ES-I3 (cell line): ENCODE measurements around the gene CCR7.

Experiments
- H3K36me3 ChIP-seq: 2 replicates; pipeline ENCODE4 v1.6.1; 2013; ENCODE audit warnings: mild to moderate bottlenecking, low read length, control low read depth, moderate library complexity; ENCODE audit not compliant: insufficient read depth
- H3K4me1 ChIP-seq: 2 replicates; pipeline ENCODE4 v1.6.1; 2013; ENCODE audit warnings: mild to moderate bottlenecking, control low read depth, low read length; ENCODE audit not compliant: insufficient read depth
- H3K9ac ChIP-seq: 2 replicates; pipeline ENCODE4 v1.6.1; 2013; ENCODE audit warnings: low read depth, mild to moderate bottlenecking, low read length, moderate library complexity
- H3K9me3 ChIP-seq: 2 replicates; pipeline ENCODE4 v1.6.1; 2013; ENCODE audit warnings: mild to moderate bottlenecking, low read length, moderate library complexity; ENCODE audit not compliant: control insufficient read depth, insufficient read depth

Gene CCR7

GRCh38 chr17:40561871-40562611 lies 3.2 kb downstream of the CCR7 start:
- Histone ChIP-seq H3K36me3 (no peaks in the 10 kb centered on the region), H3K4me1 (peaks cover 13% of the 10 kb centered on the region; the same call in 1 of the 2 replicates), H3K9ac (no peak overlapping the region), H3K9me3 (no peaks in the 10 kb centered on the region)

GRCh38 chr17:40561294-40561870 lies 3.9 kb downstream of the CCR7 start:
- Histone ChIP-seq H3K9me3 (no peaks in the 10 kb centered on the region), H3K36me3 (no peaks in the 10 kb centered on the region), H3K9ac (no peak overlapping the region), H3K4me1 (peaks cover 16% of the 10 kb centered on the region; the same call in 1 of the 2 replicates)

GRCh38 chr17:40560592-40561293 lies 4.5 kb downstream of the CCR7 start:
- Histone ChIP-seq H3K4me1 (peaks cover 16% of the 10 kb centered on the region; the same call in 1 of the 2 replicates), H3K9me3 (no peaks in the 10 kb centered on the region), H3K9ac (no peak overlapping the region), H3K36me3 (no peaks in the 10 kb centered on the region)

- H3K36me3 ChIP-seq: no peaks in the 10 kb centered on the region
- peaks cover 14% of the 10 kb centered on the region; the same call in 1 of the 2 replicates for H3K4me1 ChIP-seq
- H3K9ac ChIP-seq: no peak overlapping the region
These were observed 5.2 kb downstream of the CCR7 start for GRCh38 chr17:40559954-40560591.

GRCh38 chr17:40559564-40559916 lies 5.7 kb downstream of the CCR7 start:
- Histone ChIP-seq H3K4me1 (peaks cover 9% of the 10 kb centered on the region; the same call in 1 of the 2 replicates), H3K36me3 (no peaks in the 10 kb centered on the region), H3K9ac (no peak overlapping the region), H3K9me3 (no peaks in the 10 kb centered on the region)

More at GRCh38 chr17:40559954-40560591, 5.2 kb downstream of the CCR7 start:
- H3K9me3 ChIP-seq: no peaks in the 10 kb centered on the region

GRCh38 chr17:40558890-40559563 lies 6.2 kb downstream of the CCR7 start:
- H3K9me3 ChIP-seq: no peaks in the 10 kb centered on the region
- no peaks in the 10 kb centered on the region for H3K36me3 ChIP-seq
- peaks cover 6% of the 10 kb centered on the region; the same call in 1 of the 2 replicates for H3K4me1 ChIP-seq
- H3K9ac ChIP-seq: no peak overlapping the region

- Histone ChIP-seq H3K4me1 (peaks cover 13% of the 10 kb centered on the region; the same call in 1 of the 2 replicates), H3K9ac (no peak overlapping the region), H3K9me3 (no peaks in the 10 kb centered on the region), H3K36me3 (no peaks in the 10 kb centered on the region)
These were observed 6.9 kb downstream of the CCR7 start for GRCh38 chr17:40558300-40558889.

- Histone ChIP-seq H3K36me3 (no peaks in the 10 kb centered on the region), H3K9me3 (no peaks in the 10 kb centered on the region), H3K9ac (no peak overlapping the region), H3K4me1 (peaks cover 14% of the 10 kb centered on the region; the same call in 1 of the 2 replicates)
These were observed 7.6 kb downstream of the CCR7 start for GRCh38 chr17:40557531-40558299.

GRCh38 chr17:40556884-40557414 lies 8.3 kb downstream of the CCR7 start:
- no peak overlapping the region for H3K9ac ChIP-seq
- H3K9me3 ChIP-seq: no peaks in the 10 kb centered on the region
- peaks cover 14% of the 10 kb centered on the region; the same call in 1 of the 2 replicates for H3K4me1 ChIP-seq
- H3K36me3 ChIP-seq: no peaks in the 10 kb centered on the region

- no peaks in the 10 kb centered on the region for H3K9me3 ChIP-seq
- H3K9ac ChIP-seq: no peak overlapping the region
- H3K4me1 ChIP-seq: peaks cover 14% of the 10 kb centered on the region; the same call in 1 of the 2 replicates
- H3K36me3 ChIP-seq: no peaks in the 10 kb centered on the region
These were observed 9.0 kb downstream of the CCR7 start for GRCh38 chr17:40556198-40556661.

- H3K9ac ChIP-seq: no peak overlapping the region
- H3K36me3 ChIP-seq: no peaks in the 10 kb centered on the region
- H3K9me3 ChIP-seq: no peaks in the 10 kb centered on the region
- peaks cover 14% of the 10 kb centered on the region; the same call in 1 of the 2 replicates for H3K4me1 ChIP-seq
These were observed 9.7 kb downstream of the CCR7 start for GRCh38 chr17:40555296-40556190.

- H3K4me1 ChIP-seq: peaks cover 11% of the 10 kb centered on the region; the same call in 1 of the 2 replicates
- H3K9me3 ChIP-seq: no peaks in the 10 kb centered on the region
- no peaks in the 10 kb centered on the region for H3K36me3 ChIP-seq
- H3K9ac ChIP-seq: no peak overlapping the region
These were observed 10.5 kb downstream of the CCR7 start for GRCh38 chr17:40554646-40555295.
